ENCODE measurements around the gene BRD7. TPM values are rescaled to one million over a fixed set of nuclear protein-coding genes. Genes with fewer than 3 reads are reported as not detected.

The BRD7 gene
- total and polyA plus RNA-seq, 2 of the 4 experiments (the other 2 are of a cell fraction): 24.8 to 29.9 TPM

GRCh38 chr16:50298075-50298460, 70.7 kb downstream of the BRD7 start (continued):
- TF ChIP-seq, protein P1, sequence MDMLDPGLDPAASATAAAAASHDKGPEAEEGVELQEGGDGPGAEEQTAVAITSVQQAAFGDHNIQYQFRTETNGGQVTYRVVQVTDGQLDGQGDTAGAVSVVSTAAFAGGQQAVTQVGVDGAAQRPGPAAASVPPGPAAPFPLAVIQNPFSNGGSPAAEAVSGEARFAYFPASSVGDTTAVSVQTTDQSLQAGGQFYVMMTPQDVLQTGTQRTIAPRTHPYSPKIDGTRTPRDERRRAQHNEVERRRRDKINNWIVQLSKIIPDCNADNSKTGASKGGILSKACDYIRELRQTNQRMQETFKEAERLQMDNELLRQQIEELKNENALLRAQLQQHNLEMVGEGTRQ (IDR thresholded peaks at IDR 0.05; ENCODE audit: low read depth, low read length): no peak
- TF ChIP-seq RAD21 (IDR thresholded peaks at IDR 0.05; ENCODE audit: low read length) (no peak), MAFK (IDR thresholded peaks at IDR 0.05; ENCODE audit: low read depth, low read length) (no peak), CEBPB (IDR thresholded peaks at IDR 0.05; ENCODE audit: low read depth, low read length) (no peak)

- DNase-seq: no peak
- H2BK120ac ChIP-seq (ENCODE audit: low read depth, low read length): no peak overlapping the region
- H2AFZ ChIP-seq (replicated peaks; ENCODE audit: low read length, poor library complexity): peak overlapping the region; percentile 21
- WGBS, 2 experiments (ENCODE audit: extremely low coverage in 2 of 2, insufficient read length in 1 of 2): 73% methylated on average over 3 of the region's 15 CpGs; no CpG with 5 or more reads in 1 of the 2 experiments
- H2BK15ac ChIP-seq (ENCODE audit: low read depth, low read length): no peak overlapping the region
- peak overlapping the region; percentile 78 for H2AK9ac ChIP-seq (replicated peaks; ENCODE audit: low read depth, low read length, poor library complexity)
- H4K20me1 ChIP-seq (ENCODE audit: insufficient read depth, low read length): no peaks in the 10 kb centered on the region
- ChIA-PET CTCF (interaction anchor here (1.1 kb wide), 1 partner anchor 57 kb away, joined by 3 read pairs; no protein-coding TSS in a partner anchor), POLR2A (ENCODE audit: unreplicated experiment) (no interaction called here)
- no peak overlapping the region for H3K4ac ChIP-seq (ENCODE audit: low read depth, low read length)
- no TSS peak for BruUV-seq (replicated peaks)
- no peak overlapping the region for H3K27ac ChIP-seq (ENCODE audit: insufficient read depth, low read length)
- in situ Hi-C loops (cut with MboI; ENCODE audit: low sequenced_read_pairs): no loop called here
- ATAC-seq (ENCODE audit: low read depth): no peak
- no peak overlapping the region for H2BK20ac ChIP-seq (ENCODE audit: low read depth, low read length)
- intact Hi-C loops (cut with micrococcal nuclease): no loop called here
- H4K91ac ChIP-seq (ENCODE audit: insufficient read depth, low read depth, low read length): no peak overlapping the region
- H3K14ac ChIP-seq (replicated peaks; ENCODE audit: low read depth, low read length): no peak overlapping the region
- H3K9ac ChIP-seq (ENCODE audit: low read depth, low read length): no peak overlapping the region
- no peak overlapping the region for H3K4me2 ChIP-seq (ENCODE audit: low read depth, low read length)
- peaks cover 7% of the 10 kb centered on the region; the same call in 1 of the 2 replicates for H3K36me3 ChIP-seq (ENCODE audit: control insufficient read depth, insufficient read depth, low read length)
- no peak overlapping the region for H3K18ac ChIP-seq (ENCODE audit: low read depth, low read length)
- H3K27me3 ChIP-seq (ENCODE audit: control insufficient read depth, insufficient read depth, low read length): no peaks in the 10 kb centered on the region
- dilution Hi-C loops (cut with HindIII; ENCODE audit: low sequenced_read_pairs, unreplicated experiment): no loop called here
- no peak overlapping the region for H4K5ac ChIP-seq (ENCODE audit: low read depth, low read length)
- no peak overlapping the region for H2AK5ac ChIP-seq (ENCODE audit: low read depth, low read length)
- no peak overlapping the region for H4K8ac ChIP-seq (ENCODE audit: low read depth in 2 of 2, low read length in 2 of 2)
- no peak overlapping the region for H3K4me3 ChIP-seq (ENCODE audit: insufficient read depth, low read depth, low read length)
- no peaks in the 10 kb centered on the region for H3K9me3 ChIP-seq (ENCODE audit: control insufficient read depth, insufficient read depth, low read length)
- no peak overlapping the region for H2BK5ac ChIP-seq (ENCODE audit: low read depth, low read length, poor library complexity, severe bottlenecking)
- no peak overlapping the region; the same call in 1 of the 2 replicates for H3K56ac ChIP-seq (ENCODE audit: extremely low read depth, insufficient read depth, low read length)
- H3K79me1 ChIP-seq (ENCODE audit: low read depth in 1 of 2, low read length in 2 of 2): 0 out of 4 replicates have a peak, but pooled peaks cover 0 to under 1% of the 10 kb centered on the region in 2 experiments
- peaks cover 10% of the 10 kb centered on the region; the same call in 1 of the 2 replicates for H3K9me1 ChIP-seq (ENCODE audit: insufficient read depth, low read length)
- H3K23ac ChIP-seq (ENCODE audit: low read depth, low read length): no peak overlapping the region
- peaks cover 16% of the 10 kb centered on the region for H3K4me1 ChIP-seq (ENCODE audit: control insufficient read depth, insufficient read depth, low read length)
- TF ChIP-seq CEBPB (IDR thresholded peaks at IDR 0.05; ENCODE audit: low read depth, low read length) (no peak), MAZ (IDR thresholded peaks at IDR 0.05; ENCODE audit: borderline replicate concordance, low read depth, low read length) (no peak), MAFK (IDR thresholded peaks at IDR 0.05; ENCODE audit: low read depth, low read length) (no peak), FOS (IDR thresholded peaks at IDR 0.05; ENCODE audit: low read depth, low read length) (no peak), RAD21 (IDR thresholded peaks at IDR 0.05; ENCODE audit: low read length) (no peak), CHD1 (IDR thresholded peaks at IDR 0.05; ENCODE audit: low read depth, low read length) (no peak), POLR2A (IDR thresholded peaks at IDR 0.05; ENCODE audit: low read depth, low read length) (no peak)
- TF ChIP-seq, protein P2, sequence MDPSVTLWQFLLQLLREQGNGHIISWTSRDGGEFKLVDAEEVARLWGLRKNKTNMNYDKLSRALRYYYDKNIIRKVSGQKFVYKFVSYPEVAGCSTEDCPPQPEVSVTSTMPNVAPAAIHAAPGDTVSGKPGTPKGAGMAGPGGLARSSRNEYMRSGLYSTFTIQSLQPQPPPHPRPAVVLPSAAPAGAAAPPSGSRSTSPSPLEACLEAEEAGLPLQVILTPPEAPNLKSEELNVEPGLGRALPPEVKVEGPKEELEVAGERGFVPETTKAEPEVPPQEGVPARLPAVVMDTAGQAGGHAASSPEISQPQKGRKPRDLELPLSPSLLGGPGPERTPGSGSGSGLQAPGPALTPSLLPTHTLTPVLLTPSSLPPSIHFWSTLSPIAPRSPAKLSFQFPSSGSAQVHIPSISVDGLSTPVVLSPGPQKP (IDR thresholded peaks at IDR 0.05; ENCODE audit: borderline replicate concordance, low read depth, low read length): no peak
- TF ChIP-seq, protein P3, sequence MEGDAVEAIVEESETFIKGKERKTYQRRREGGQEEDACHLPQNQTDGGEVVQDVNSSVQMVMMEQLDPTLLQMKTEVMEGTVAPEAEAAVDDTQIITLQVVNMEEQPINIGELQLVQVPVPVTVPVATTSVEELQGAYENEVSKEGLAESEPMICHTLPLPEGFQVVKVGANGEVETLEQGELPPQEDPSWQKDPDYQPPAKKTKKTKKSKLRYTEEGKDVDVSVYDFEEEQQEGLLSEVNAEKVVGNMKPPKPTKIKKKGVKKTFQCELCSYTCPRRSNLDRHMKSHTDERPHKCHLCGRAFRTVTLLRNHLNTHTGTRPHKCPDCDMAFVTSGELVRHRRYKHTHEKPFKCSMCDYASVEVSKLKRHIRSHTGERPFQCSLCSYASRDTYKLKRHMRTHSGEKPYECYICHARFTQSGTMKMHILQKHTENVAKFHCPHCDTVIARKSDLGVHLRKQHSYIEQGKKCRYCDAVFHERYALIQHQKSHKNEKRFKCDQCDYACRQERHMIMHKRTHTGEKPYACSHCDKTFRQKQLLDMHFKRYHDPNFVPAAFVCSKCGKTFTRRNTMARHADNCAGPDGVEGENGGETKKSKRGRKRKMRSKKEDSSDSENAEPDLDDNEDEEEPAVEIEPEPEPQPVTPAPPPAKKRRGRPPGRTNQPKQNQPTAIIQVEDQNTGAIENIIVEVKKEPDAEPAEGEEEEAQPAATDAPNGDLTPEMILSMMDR (conservative IDR thresholded peaks at IDR 0.05; ENCODE audit: low read depth, low read length): no peak
- TF ChIP-seq, protein P1 (IDR thresholded peaks at IDR 0.05; ENCODE audit: low read depth, low read length): no peak
Measured at GRCh38 chr16:50297301-50298074, 71.3 kb downstream of the BRD7 start.

Data from IMR-90 (cell line).